ENCODE data around the gene CPD. TPM values are rescaled to one million over a fixed set of nuclear protein-coding genes. Genes with fewer than 3 reads are reported as not detected.

The CPD gene
- polyA plus RNA-seq, 4 donors, result 84.3 to 98.8 (median 90.1) TPM

DNA sequence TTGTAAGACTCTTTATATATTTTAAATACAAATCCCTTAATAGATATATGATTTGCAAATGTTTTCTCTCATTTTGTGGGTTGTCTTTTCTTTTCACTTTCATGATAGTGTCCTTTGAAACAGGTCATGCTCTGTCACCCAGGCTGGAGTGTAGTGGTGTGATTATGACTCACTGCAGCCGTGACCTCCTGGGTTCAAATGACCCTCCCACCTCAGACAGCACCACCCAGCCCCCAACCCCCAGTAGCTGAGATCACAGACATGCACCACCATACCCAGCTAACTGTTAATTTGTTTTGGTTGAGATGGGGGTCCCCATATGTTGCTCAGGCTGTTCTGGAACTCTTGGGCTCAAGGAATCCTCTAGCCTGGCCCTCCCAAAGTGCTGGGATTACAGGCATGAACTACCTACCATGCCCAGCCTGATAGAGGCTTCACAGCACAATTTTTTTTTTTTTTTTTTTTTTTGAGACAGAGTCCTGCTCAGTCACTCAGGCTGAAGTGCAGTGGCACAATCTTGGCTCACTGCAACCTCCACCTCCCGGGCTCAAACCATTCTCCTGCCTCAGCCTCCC lies 26.4 kb upstream of the CPD start:
- DNase-seq (ENCODE audit: low read depth in 4 of 4, low spot score in 3 of 4), result no peak

GRCh38 chr17:30354701-30355100 lies 24.0 kb upstream of the CPD start:
- no peak for DNase-seq (ENCODE audit: low read depth in 4 of 4, low spot score in 3 of 4)

DNA sequence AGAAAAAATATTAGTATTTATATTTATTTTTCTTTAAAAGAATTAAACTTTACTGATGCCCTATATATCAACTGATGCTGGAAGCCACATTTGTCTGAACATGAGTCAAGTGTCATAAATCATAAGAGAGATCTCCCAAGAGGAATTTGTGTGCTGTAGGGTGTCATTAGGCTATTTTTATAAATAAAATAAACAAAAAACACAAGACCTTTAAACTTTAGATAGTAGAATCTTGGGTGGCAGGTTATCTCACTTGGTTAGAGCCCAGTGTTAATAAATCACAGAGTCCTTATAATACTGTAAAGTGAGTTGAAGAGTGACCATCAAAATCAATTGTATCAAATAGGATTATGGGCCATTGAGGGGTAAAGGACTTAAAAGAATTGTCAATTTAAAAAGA lies 21.3 kb upstream of the CPD start:
- no peak for DNase-seq (ENCODE audit: low read depth in 4 of 4, low spot score in 3 of 4)

DNA sequence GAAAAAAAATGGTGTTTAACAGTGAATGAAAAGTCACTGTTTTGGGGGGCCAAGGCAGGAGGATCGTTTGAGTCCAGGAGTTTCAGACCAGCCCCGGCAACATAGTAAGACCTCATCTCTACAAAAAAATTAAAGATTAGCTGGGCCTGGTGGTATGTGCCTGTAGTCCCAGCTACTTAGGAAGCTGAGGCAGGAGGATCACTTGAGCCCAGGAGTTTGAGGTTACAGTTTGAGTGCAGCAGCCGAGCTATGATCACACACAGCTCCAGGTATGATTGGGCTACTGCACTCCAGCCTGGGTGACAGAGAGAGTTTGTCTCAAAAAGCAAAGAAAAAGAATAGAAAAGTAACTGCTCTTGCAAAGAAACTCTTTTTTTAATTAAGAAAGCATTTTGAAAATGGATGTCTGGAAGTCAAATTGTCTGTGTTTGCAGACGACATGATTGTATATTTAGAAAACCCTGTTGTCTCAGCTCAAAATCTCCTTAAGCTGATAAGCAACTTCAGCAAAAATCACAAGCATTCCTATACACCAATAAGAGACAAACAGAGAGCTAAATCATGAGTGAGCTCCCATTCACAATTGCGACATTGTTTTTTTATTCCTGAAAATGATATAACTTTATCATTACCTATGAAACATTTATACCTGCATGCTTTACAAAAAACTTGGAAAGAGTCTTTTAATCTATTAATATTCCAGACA lies 20.5 kb upstream of the CPD start:
- no peak for DNase-seq (ENCODE audit: low read depth in 4 of 4, low spot score in 3 of 4)

- no peak for DNase-seq (ENCODE audit: low read depth in 4 of 4, low spot score in 3 of 4)
Measured at GRCh38 chr17:30360086-30360808, 18.5 kb upstream of the CPD start.

GRCh38 chr17:30361766-30362279 lies 16.9 kb upstream of the CPD start:
- no peak for DNase-seq (ENCODE audit: low read depth in 4 of 4, low spot score in 3 of 4)

- no peak for DNase-seq (ENCODE audit: low read depth in 4 of 4, low spot score in 3 of 4)
Measured at GRCh38 chr17:30363715-30364202, 15.0 kb upstream of the CPD start.

DNA sequence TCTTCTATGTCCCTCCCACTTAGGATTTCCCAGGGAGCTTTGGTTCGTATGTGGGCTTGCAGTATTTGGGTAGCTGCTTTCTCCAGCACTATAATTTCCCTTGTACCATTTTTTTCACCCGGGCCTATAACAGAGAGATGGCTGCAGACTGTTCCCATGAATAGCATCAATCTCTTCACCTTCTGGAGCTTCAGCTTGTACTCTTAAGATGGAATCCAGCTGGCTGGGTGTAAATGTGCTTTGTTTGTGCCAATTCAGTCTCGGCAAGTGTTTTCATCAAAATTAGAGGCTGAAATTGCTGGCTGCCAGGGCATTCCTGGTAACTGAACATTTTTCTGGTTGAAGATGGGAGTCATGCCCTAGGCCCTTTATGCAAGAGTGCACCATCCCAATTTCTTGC lies 12.2 kb upstream of the CPD start:
- no peak for DNase-seq (ENCODE audit: low read depth in 4 of 4, low spot score in 3 of 4)

GRCh38 chr17:30368912-30369720 lies 9.6 kb upstream of the CPD start:
- DNase-seq (ENCODE audit: low read depth in 4 of 4, low spot score in 3 of 4), result peak in 1 of 4 donors; percentile 41

GRCh38 chr17:30369995-30370394 lies 8.7 kb upstream of the CPD start:
- no peak for DNase-seq (ENCODE audit: low read depth in 4 of 4, low spot score in 3 of 4)

DNA sequence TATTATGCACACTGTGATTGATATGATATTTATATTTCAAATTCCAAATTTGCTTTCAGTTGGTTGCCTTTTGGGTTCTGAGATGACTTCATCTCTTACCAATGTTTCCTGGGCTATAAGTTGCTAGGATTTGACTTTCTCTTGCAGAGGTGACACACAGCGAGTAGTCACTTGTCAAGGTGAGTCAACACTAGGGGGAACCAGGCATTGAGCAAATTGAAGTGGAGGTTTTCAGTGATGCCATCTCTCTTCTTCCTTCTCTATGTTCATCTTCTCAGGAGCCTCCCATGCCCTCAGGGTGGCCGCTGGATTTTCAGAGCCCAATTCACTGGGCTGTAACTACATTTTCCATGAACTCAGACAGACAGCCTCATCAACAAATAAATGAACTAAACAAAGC lies 6.0 kb upstream of the CPD start:
- DNase-seq (ENCODE audit: low read depth in 4 of 4, low spot score in 3 of 4), result no peak

- no peak for DNase-seq (ENCODE audit: low read depth in 4 of 4, low spot score in 3 of 4)
Measured at GRCh38 chr17:30375661-30376060, 3.1 kb upstream of the CPD start.

GRCh38 chr17:30376621-30377452 lies 1.9 kb upstream of the CPD start:
- DNase-seq (ENCODE audit: low read depth in 4 of 4, low spot score in 3 of 4), result peak; percentile 64 to 78 (median 71)

DNA sequence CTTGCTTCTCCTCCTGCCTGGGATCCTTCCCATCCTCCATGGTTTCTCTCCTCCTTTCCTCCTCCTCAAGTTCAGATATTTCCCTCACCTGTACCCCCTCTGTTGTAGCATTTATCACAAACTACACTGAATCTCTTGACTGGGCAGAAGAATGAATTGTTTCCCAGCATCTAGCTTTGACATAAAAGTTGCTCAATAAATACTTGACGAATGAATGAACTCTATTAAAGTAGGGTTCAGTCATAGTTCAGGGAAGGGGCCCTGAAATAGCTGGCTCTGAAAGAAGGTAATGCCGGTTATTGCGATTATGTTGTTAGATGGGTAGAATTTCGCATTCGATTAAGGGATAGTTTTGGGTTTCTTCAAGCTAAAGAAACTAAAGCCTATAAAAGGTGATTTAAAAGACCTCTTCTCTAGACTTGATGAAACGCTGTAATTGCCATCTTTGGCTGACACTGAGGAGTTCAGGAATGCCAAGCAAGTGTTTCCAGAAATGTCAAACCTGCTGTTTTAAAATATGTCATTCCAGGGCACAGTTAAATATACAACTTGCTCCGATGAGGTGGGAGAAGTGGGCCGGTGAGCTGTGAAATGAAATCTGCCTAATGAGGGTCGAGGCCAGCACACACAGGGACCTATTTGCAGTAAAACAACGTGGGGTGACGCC lies 1.0 kb upstream of the CPD start:
- DNase-seq (ENCODE audit: low read depth in 4 of 4, low spot score in 3 of 4), result no peak

GRCh38 chr17:30378241-30378824 lies 394 bp upstream of the CPD start:
- DNase-seq (ENCODE audit: low read depth in 4 of 4, low spot score in 3 of 4), result no peak

DNA sequence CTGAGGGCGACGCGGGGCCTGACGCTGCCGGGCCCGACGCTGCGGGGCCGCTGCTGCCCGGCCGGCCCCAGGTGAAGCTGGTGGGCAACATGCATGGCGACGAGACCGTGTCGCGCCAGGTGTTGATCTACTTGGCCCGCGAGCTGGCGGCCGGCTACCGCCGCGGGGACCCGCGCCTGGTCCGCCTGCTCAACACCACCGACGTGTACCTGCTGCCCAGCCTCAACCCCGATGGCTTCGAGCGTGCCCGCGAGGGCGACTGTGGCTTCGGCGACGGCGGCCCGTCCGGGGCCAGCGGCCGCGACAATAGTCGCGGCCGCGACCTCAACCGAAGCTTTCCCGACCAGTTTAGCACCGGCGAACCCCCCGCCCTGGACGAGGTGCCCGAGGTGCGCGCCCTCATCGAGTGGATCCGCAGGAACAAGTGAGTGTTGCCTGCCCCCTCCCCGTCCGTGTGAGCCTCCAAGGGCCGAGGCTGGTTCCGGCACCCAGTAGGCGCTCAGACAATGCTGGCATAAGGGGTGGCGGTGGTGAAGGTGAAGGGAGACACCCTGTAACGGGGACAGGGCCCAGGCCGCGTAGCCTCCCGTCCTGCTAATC lies 676 bp downstream of the CPD start:
- DNase-seq (ENCODE audit: low read depth in 4 of 4, low spot score in 3 of 4), result no peak

GRCh38 chr17:30379903-30380381 lies 1.2 kb downstream of the CPD start:
- no peak for DNase-seq (ENCODE audit: low read depth in 4 of 4, low spot score in 3 of 4)

DNA sequence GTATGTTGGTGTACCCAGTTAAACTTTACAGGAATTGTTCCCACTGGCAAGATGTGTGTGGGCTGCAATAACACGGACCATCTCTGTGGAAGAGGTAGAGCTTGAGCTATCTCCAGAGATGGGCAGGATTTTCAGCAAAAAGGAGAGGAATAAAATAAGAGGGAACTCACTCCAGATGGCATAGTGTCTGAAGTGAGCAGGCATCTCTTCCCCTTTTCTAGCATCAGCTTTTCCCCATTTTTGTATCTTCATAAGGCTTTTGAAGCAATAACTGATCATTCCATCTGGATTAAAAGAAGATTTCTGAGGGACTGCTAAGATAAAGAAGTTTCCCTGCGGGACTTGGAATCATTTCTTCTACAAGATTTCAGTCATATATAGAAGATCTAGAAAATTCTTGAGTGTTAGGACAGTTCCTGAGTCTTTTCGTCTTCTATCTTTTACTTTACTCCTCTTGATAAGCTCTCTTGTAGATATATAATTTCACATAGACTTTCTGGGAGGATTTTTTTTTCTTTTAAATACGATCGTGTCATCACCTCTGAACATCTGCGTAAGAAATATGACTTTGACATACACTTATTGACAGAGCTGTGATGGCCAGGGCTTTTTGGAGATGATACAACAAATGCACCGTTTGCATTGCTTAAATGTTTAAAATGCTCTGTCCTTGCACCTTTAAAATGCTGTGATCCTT lies 2.1 kb downstream of the CPD start:
- no peak for DNase-seq (ENCODE audit: low read depth in 4 of 4, low spot score in 3 of 4)
